Kasumi-1 (cell line): ENCODE results near the gene TSPAN4.

Experiments used
- DNase-seq, 2 experiments: peaks; one replicate each; lab custom pipeline; 2025; lab: John Stamatoyannopoulos, UW

TSPAN4 gene

GRCh38 chr11:850775-851763 is 8.4 kb downstream of the TSPAN4 start:
- peak in 1 of 2 experiments; percentile 19 for DNase-seq

- no peak for DNase-seq
Observed at GRCh38 chr11:852762-853161, 10.1 kb downstream of the TSPAN4 start.

- DNase-seq: no peak
Observed at GRCh38 chr11:853682-854448, 11.2 kb downstream of the TSPAN4 start.

GRCh38 chr11:854601-855329 is 12.1 kb downstream of the TSPAN4 start:
- no peak for DNase-seq

- no peak for DNase-seq
Observed at GRCh38 chr11:855330-855674, 12.7 kb downstream of the TSPAN4 start.

GRCh38 chr11:855796-856195 is 13.1 kb downstream of the TSPAN4 start:
- no peak for DNase-seq

- no peak for DNase-seq
Observed at GRCh38 chr11:856397-856796, 13.7 kb downstream of the TSPAN4 start.

- no peak for DNase-seq
Observed at GRCh38 chr11:858053-858761, 15.6 kb downstream of the TSPAN4 start.

GRCh38 chr11:858762-859339 is 16.2 kb downstream of the TSPAN4 start:
- no peak for DNase-seq

- DNase-seq: peak; percentile 70 to 71
Observed at GRCh38 chr11:859394-860131, 16.9 kb downstream of the TSPAN4 start.

- DNase-seq: no peak
Observed at GRCh38 chr11:860234-861104, 17.8 kb downstream of the TSPAN4 start.

GRCh38 chr11:861105-861479 is 18.4 kb downstream of the TSPAN4 start:
- DNase-seq: no peak

GRCh38 chr11:862081-862661 is 19.5 kb downstream of the TSPAN4 start:
- DNase-seq: no peak

GRCh38 chr11:862696-863022 is 20.0 kb downstream of the TSPAN4 start:
- no peak for DNase-seq

- no peak for DNase-seq
Observed at GRCh38 chr11:863023-863909, 20.6 kb downstream of the TSPAN4 start.

- no peak for DNase-seq
Observed at GRCh38 chr11:863910-864827, 21.5 kb downstream of the TSPAN4 start.

- DNase-seq: no peak
Observed at GRCh38 chr11:864898-865297, 22.2 kb downstream of the TSPAN4 start.
